HepG2 (cell line): ENCODE results near the gene EFNA2. TPM values are rescaled to one million over a fixed set of nuclear protein-coding genes. Genes with fewer than 3 reads are reported as not detected.
A peak's percentile ranks its signal among the peaks of the same experiment; 100 is the strongest.

Experiments used
- CENPX ChIP-seq: sonication (generic); formaldehyde crosslinking; IDR thresholded peaks from 2 replicates; pipeline ENCODE4 v1.9.0; 2021; ENCODE audit warnings: mild to moderate bottlenecking, missing genetic modification reagents, moderate library complexity
- HDAC1 ChIP-seq: sonication (generic); formaldehyde crosslinking; IDR thresholded peaks from 2 replicates; pipeline ENCODE4 v1.5.1; 2020; ENCODE audit warnings: mild to moderate bottlenecking, missing genetic modification reagents
- JUNB ChIP-seq: sonication (generic); formaldehyde crosslinking; IDR thresholded peaks from 2 replicates; pipeline ENCODE4 v1.8.0; 2022; ENCODE audit warnings: missing genetic modification reagents, mild to moderate bottlenecking, borderline replicate concordance
- KDM6A ChIP-seq: IDR thresholded peaks from 2 replicates; pipeline ENCODE4 v1.6.1; 2016; ENCODE audit warnings: low read depth
- MYC ChIP-seq: sonication (generic); formaldehyde crosslinking; IDR thresholded peaks from 2 replicates; pipeline ENCODE4 v1.9.0; 2021; ENCODE audit warnings: missing genetic modification reagents, borderline replicate concordance
- MZF1 ChIP-seq: sonication (generic); formaldehyde crosslinking; IDR thresholded peaks from 2 replicates; pipeline ENCODE4 v1.8.1; 2023; ENCODE audit warnings: mild to moderate bottlenecking, missing genetic modification reagents, borderline replicate concordance
- PPARG ChIP-seq: conservative IDR thresholded peaks from 2 replicates; pipeline ENCODE4 v1.6.1; 2016; ENCODE audit warnings: missing biosample characterization, missing genetic modification reagents
- SALL2 ChIP-seq: sonication (generic); formaldehyde crosslinking; IDR thresholded peaks from 2 replicates; pipeline ENCODE4 v1.8.1; 2023; ENCODE audit warnings: mild to moderate bottlenecking, missing genetic modification reagents, inconsistent platforms
- SKI ChIP-seq: fragments of 450-650 bp; IDR thresholded peaks from one replicate; pipeline ENCODE4 v1.6.1; 2018; ENCODE audit warnings: mild to moderate bottlenecking; ENCODE audit not compliant: partially characterized antibody
- SP2 ChIP-seq: sonication (generic); formaldehyde crosslinking; IDR thresholded peaks from 2 replicates; pipeline ENCODE4 v1.5.1; 2020; ENCODE audit warnings: mild to moderate bottlenecking, missing genetic modification reagents
- ZNF441 ChIP-seq: sonication (generic); formaldehyde crosslinking; IDR thresholded peaks from 2 replicates; pipeline ENCODE4 v1.7.0; 2021; ENCODE audit warnings: missing genetic modification reagents, borderline replicate concordance
- ZNF562 ChIP-seq: sonication (generic); formaldehyde crosslinking; IDR thresholded peaks from 2 replicates; pipeline ENCODE4 v1.8.0; 2022; ENCODE audit warnings: missing genetic modification reagents, borderline replicate concordance
- ZNF564 ChIP-seq: sonication (generic); formaldehyde crosslinking; IDR thresholded peaks from 2 replicates; pipeline ENCODE4 v1.8.1; 2023; ENCODE audit warnings: mild to moderate bottlenecking, missing genetic modification reagents
- ZNF607 ChIP-seq: sonication (generic); formaldehyde crosslinking; IDR thresholded peaks from 2 replicates; pipeline ENCODE4 v1.5.1; 2020; ENCODE audit warnings: missing genetic modification reagents, mild to moderate bottlenecking, borderline replicate concordance
- polyA plus RNA-seq, 8 experiments: library from polyadenylated mRNA; depleted of rRNA in 3 of 8; stranded (reverse) in 7 of 8; unstranded in 1 of 8; fragments of >200 nt; fragmentation: Illumina TruSeq in 4 of 8; extraction: Trizol in 4 of 8; gene quantifications; 2 replicates each; pipeline versions ENCODE4 v1.2.1 to v1.2.3, GENCODE V29; 2011 to 2016; ENCODE audit warnings: low read depth in 4 of 8, missing spikeins in 1 of 8, mixed read lengths in 1 of 8; ENCODE audit not compliant: insufficient read depth in 1 of 8
- total RNA-seq, 5 experiments: library from RNA; depleted of rRNA; stranded (reverse); fragments of >200 nt; fragmentation: Illumina TruSeq; extraction: Trizol; gene quantifications; 2 replicates each; pipeline ENCODE4 v1.2.3, GENCODE V29; 2016; ENCODE audit warnings: low read depth in 1 of 5
- TF ChIP-seq, protein P1 (sequence below): sonication (generic); formaldehyde crosslinking; IDR thresholded peaks from 2 replicates; pipeline ENCODE4 v1.5.1; 2020; ENCODE audit warnings: mild to moderate bottlenecking, missing genetic modification reagents, borderline replicate concordance
- TF ChIP-seq, protein P2 (sequence below): sonication (generic); formaldehyde crosslinking; IDR thresholded peaks from 2 replicates; pipeline ENCODE4 v1.5.1; 2020; ENCODE audit warnings: mild to moderate bottlenecking, moderate library complexity, missing genetic modification reagents
- TF ChIP-seq, protein P3 (sequence below): sonication (generic); formaldehyde crosslinking; IDR thresholded peaks from 2 replicates; pipeline ENCODE4 v1.5.0; 2020; ENCODE audit warnings: mild to moderate bottlenecking, missing genetic modification reagents
- TF ChIP-seq, protein P4 (sequence below): sonication (generic); formaldehyde crosslinking; conservative IDR thresholded peaks from 2 replicates; pipeline ENCODE4 v1.8.0; 2022; ENCODE audit warnings: missing genetic modification reagents
- TF ChIP-seq, protein P5 (sequence below): sonication (generic); formaldehyde crosslinking; IDR thresholded peaks from 2 replicates; pipeline ENCODE4 v1.8.0; 2022; ENCODE audit warnings: mild to moderate bottlenecking, missing genetic modification reagents, moderate library complexity

Gene EFNA2
- total and polyA plus RNA-seq, 2 of the 13 experiments (the other 11 are each of a cell fraction or from before 2014, with no cell fraction given), result 6.0 to 9.9 TPM

DNA sequence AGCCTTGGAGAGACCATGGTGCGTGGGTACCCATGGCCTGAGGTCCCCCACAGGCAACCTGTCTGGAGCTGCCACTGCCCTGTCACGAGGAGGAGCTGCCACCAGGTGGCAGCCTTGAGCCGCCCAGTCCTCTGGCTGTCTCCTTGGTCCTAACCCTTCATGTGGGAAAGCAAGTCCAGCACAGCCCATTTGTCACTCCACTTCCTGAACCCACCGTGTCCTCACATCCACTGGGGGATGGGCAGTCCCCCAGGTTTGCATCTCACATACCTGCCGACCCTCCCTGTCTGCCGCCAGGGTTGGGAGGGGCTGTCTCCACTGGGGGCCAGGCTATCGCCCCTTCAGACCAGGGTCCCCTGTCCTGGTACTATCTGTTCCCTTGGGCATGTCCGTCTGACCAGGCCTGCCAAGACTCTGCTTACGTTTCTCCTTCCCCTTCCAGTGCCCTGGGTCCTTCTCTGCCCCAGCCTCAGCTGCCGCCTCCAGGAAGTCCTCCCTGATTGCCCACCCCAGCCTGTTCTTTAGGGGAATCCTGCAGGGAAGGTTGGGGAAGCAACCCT is 5.8 kb upstream of the EFNA2 start (continued):
- TF ChIP-seq, protein P1, sequence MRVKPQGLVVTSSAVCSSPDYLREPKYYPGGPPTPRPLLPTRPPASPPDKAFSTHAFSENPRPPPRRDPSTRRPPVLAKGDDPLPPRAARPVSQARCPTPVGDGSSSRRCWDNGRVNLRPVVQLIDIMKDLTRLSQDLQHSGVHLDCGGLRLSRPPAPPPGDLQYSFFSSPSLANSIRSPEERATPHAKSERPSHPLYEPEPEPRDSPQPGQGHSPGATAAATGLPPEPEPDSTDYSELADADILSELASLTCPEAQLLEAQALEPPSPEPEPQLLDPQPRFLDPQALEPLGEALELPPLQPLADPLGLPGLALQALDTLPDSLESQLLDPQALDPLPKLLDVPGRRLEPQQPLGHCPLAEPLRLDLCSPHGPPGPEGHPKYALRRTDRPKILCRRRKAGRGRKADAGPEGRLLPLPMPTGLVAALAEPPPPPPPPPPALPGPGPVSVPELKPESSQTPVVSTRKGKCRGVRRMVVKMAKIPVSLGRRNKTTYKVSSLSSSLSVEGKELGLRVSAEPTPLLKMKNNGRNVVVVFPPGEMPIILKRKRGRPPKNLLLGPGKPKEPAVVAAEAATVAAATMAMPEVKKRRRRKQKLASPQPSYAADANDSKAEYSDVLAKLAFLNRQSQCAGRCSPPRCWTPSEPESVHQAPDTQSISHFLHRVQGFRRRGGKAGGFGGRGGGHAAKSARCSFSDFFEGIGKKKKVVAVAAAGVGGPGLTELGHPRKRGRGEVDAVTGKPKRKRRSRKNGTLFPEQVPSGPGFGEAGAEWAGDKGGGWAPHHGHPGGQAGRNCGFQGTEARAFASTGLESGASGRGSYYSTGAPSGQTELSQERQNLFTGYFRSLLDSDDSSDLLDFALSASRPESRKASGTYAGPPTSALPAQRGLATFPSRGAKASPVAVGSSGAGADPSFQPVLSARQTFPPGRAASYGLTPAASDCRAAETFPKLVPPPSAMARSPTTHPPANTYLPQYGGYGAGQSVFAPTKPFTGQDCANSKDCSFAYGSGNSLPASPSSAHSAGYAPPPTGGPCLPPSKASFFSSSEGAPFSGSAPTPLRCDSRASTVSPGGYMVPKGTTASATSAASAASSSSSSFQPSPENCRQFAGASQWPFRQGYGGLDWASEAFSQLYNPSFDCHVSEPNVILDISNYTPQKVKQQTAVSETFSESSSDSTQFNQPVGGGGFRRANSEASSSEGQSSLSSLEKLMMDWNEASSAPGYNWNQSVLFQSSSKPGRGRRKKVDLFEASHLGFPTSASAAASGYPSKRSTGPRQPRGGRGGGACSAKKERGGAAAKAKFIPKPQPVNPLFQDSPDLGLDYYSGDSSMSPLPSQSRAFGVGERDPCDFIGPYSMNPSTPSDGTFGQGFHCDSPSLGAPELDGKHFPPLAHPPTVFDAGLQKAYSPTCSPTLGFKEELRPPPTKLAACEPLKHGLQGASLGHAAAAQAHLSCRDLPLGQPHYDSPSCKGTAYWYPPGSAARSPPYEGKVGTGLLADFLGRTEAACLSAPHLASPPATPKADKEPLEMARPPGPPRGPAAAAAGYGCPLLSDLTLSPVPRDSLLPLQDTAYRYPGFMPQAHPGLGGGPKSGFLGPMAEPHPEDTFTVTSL (CRISPR knock-in tag), result no peak
- TF ChIP-seq MZF1 (CRISPR knock-in tag), result no peak
- TF ChIP-seq, protein P2, sequence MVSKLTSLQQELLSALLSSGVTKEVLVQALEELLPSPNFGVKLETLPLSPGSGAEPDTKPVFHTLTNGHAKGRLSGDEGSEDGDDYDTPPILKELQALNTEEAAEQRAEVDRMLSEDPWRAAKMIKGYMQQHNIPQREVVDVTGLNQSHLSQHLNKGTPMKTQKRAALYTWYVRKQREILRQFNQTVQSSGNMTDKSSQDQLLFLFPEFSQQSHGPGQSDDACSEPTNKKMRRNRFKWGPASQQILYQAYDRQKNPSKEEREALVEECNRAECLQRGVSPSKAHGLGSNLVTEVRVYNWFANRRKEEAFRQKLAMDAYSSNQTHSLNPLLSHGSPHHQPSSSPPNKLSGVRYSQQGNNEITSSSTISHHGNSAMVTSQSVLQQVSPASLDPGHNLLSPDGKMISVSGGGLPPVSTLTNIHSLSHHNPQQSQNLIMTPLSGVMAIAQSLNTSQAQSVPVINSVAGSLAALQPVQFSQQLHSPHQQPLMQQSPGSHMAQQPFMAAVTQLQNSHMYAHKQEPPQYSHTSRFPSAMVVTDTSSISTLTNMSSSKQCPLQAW (CRISPR knock-in tag), result peak; percentile 79
- TF ChIP-seq SALL2 (CRISPR knock-in tag), result no peak
- no peak for TF ChIP-seq ZNF564 (CRISPR knock-in tag)
- TF ChIP-seq, protein P3, sequence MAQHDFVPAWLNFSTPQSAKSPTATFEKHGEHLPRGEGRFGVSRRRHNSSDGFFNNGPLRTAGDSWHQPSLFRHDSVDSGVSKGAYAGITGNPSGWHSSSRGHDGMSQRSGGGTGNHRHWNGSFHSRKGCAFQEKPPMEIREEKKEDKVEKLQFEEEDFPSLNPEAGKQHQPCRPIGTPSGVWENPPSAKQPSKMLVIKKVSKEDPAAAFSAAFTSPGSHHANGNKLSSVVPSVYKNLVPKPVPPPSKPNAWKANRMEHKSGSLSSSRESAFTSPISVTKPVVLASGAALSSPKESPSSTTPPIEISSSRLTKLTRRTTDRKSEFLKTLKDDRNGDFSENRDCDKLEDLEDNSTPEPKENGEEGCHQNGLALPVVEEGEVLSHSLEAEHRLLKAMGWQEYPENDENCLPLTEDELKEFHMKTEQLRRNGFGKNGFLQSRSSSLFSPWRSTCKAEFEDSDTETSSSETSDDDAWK, result no peak
- no peak; the same call in 1 of the 2 replicates for TF ChIP-seq MYC (CRISPR knock-in tag)
- peak; percentile 26 for TF ChIP-seq SKI
- no peak for TF ChIP-seq ZNF562 (CRISPR knock-in tag)
- no peak for TF ChIP-seq CENPX (CRISPR knock-in tag)
- TF ChIP-seq, protein P4, sequence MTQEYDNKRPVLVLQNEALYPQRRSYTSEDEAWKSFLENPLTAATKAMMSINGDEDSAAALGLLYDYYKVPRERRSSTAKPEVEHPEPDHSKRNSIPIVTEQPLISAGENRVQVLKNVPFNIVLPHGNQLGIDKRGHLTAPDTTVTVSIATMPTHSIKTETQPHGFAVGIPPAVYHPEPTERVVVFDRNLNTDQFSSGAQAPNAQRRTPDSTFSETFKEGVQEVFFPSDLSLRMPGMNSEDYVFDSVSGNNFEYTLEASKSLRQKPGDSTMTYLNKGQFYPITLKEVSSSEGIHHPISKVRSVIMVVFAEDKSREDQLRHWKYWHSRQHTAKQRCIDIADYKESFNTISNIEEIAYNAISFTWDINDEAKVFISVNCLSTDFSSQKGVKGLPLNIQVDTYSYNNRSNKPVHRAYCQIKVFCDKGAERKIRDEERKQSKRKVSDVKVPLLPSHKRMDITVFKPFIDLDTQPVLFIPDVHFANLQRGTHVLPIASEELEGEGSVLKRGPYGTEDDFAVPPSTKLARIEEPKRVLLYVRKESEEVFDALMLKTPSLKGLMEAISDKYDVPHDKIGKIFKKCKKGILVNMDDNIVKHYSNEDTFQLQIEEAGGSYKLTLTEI (CRISPR knock-in tag), result no peak
- TF ChIP-seq PPARG (CRISPR knock-in tag), result no peak
- TF ChIP-seq SP2 (CRISPR knock-in tag), result no peak
- no peak for TF ChIP-seq ZNF441 (CRISPR knock-in tag)
- peak; percentile 46; the same call in 1 of the 2 replicates for TF ChIP-seq ZNF607 (CRISPR knock-in tag)
- no peak for TF ChIP-seq JUNB (CRISPR knock-in tag)
- no peak for TF ChIP-seq KDM6A (CRISPR knock-in tag)
- no peak for TF ChIP-seq HDAC1 (CRISPR knock-in tag)
- TF ChIP-seq, protein P5, sequence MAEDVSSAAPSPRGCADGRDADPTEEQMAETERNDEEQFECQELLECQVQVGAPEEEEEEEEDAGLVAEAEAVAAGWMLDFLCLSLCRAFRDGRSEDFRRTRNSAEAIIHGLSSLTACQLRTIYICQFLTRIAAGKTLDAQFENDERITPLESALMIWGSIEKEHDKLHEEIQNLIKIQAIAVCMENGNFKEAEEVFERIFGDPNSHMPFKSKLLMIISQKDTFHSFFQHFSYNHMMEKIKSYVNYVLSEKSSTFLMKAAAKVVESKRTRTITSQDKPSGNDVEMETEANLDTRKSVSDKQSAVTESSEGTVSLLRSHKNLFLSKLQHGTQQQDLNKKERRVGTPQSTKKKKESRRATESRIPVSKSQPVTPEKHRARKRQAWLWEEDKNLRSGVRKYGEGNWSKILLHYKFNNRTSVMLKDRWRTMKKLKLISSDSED (CRISPR knock-in tag), result no peak
